ENCODE data around the gene EFNB3.

DNA sequence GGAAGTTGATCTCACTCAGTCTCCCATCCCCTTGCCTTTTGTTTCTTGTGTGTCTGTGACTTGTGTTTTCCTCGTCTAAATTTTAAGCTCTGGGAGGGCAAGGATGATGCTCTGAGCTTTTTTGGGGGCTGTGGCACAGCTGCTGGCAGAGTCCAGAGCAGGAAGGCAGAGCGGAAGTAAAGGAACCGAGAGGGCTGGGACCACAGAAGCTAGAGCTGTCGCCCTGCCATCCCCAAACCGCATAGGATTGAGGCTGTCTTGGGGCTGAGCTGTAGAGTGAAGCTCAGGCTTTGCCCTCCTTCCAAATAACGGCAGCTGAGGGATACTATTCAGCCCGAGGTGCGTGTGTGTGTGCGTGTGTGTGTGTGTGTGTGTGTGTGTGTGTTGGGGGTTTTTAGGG lies 8.8 kb downstream of the EFNB3 start:
- no peak for TF ChIP-seq POLR2A (IDR thresholded peaks at IDR 0.05)
- TF ChIP-seq, protein P1, sequence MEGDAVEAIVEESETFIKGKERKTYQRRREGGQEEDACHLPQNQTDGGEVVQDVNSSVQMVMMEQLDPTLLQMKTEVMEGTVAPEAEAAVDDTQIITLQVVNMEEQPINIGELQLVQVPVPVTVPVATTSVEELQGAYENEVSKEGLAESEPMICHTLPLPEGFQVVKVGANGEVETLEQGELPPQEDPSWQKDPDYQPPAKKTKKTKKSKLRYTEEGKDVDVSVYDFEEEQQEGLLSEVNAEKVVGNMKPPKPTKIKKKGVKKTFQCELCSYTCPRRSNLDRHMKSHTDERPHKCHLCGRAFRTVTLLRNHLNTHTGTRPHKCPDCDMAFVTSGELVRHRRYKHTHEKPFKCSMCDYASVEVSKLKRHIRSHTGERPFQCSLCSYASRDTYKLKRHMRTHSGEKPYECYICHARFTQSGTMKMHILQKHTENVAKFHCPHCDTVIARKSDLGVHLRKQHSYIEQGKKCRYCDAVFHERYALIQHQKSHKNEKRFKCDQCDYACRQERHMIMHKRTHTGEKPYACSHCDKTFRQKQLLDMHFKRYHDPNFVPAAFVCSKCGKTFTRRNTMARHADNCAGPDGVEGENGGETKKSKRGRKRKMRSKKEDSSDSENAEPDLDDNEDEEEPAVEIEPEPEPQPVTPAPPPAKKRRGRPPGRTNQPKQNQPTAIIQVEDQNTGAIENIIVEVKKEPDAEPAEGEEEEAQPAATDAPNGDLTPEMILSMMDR (IDR thresholded peaks at IDR 0.05): no peak
- no peak for TF ChIP-seq POLR2AphosphoS5 (IDR thresholded peaks at IDR 0.05)

Data from suprapubic skin (tissue), 4 donors.